SK-N-SH treated with all-trans-retinoic acid at 6 μM for 48 hours (cell line): Measurements from ENCODE around the gene RPS23.
"Not testable (repeated sequence)": the region's sequence is repeated elsewhere in the genome, so short reads cannot be mapped to it uniquely, and the experiment has no call there.

Experiments
- ARNTL ChIP-seq: fragments of 450-650 bp; formaldehyde crosslinking; IDR thresholded peaks from 2 replicates; pipeline ENCODE4 v1.5.0; 2020; ENCODE audit warnings: low read depth, mild to moderate bottlenecking, moderate library complexity, borderline replicate concordance
- ESRRG ChIP-seq: fragments of 250-450 bp; sonication (Bioruptor Pico); IDR thresholded peaks from 2 replicates; pipeline ENCODE4 v1.6.1; 2021; ENCODE audit warnings: mild to moderate bottlenecking
- PPARA ChIP-seq: fragments of 250-450 bp; sonication (Bioruptor Pico); IDR thresholded peaks from 2 replicates; pipeline ENCODE4 v1.5.0; 2020; ENCODE audit warnings: mild to moderate bottlenecking, borderline replicate concordance
- TCF4 ChIP-seq: fragments of 250-450 bp; sonication (Bioruptor Pico); IDR thresholded peaks from 2 replicates; pipeline ENCODE4 v1.8.0; 2021; ENCODE audit warnings: mild to moderate bottlenecking, moderate library complexity, borderline replicate concordance
- ZFP3 ChIP-seq: fragments of 250-450 bp; sonication (Bioruptor Pico); IDR thresholded peaks from 2 replicates; pipeline ENCODE4 v1.5.0; 2020; ENCODE audit warnings: mild to moderate bottlenecking, moderate library complexity
- ZFP30 ChIP-seq: fragments of 450-650 bp; formaldehyde crosslinking; IDR thresholded peaks from 2 replicates; pipeline ENCODE4 v1.5.0; 2022; ENCODE audit warnings: mild to moderate bottlenecking, moderate library complexity
- ZNF70 ChIP-seq: fragments of 450-650 bp; formaldehyde crosslinking; IDR thresholded peaks from 2 replicates; pipeline ENCODE4 v1.5.0; 2020; ENCODE audit warnings: mild to moderate bottlenecking, moderate library complexity
- TF ChIP-seq, protein P1 (sequence below): fragments of 250-450 bp; sonication (Bioruptor Pico); IDR thresholded peaks from 2 replicates; pipeline ENCODE4 v1.8.0; 2021; ENCODE audit warnings: low read depth, mild to moderate bottlenecking, moderate library complexity, borderline replicate concordance
- TF ChIP-seq, protein P2 (sequence below): fragments of 250-450 bp; sonication (Bioruptor Pico); IDR thresholded peaks from 2 replicates; pipeline ENCODE4 v1.8.0; 2020; ENCODE audit warnings: mild to moderate bottlenecking, moderate library complexity, borderline replicate concordance

DNA sequence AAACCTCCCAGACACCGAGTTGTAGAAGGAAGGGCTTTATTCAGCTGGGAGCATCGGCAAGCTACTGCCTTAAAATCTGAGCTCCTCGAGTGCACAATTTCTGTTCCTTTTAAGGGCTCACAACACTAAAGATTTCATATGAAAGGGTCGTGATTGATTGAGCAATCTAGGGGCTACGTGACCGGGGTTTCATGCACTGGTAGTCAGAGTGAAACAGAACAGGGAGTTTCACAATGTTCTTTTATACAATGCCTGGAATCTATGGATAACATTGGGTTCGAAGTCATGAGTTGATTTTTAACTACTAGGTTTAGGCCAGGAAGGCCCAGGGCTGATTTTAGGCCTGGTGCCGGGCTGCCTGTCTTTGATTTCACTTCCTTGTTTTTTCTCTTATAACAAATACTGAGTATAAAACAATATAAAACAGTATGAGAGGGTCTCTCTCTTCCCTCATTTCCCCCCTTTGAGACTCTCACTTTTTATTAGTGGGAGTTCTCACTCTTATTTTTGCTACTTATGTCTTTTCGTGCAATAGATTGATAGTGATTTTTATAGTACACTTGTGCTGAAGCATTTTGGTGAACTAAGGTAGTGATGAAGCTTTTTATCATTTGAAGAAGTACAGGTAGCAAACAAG lies 10.7 kb downstream of the RPS23 start:
- TF ChIP-seq PPARA; ZNF70; ESRRG (CRISPR knock-in tag); ARNTL (CRISPR knock-in tag); ZFP30 (CRISPR knock-in tag); TCF4; ZFP3 (CRISPR knock-in tag): not testable (repeated sequence)
- TF ChIP-seq, protein P1, sequence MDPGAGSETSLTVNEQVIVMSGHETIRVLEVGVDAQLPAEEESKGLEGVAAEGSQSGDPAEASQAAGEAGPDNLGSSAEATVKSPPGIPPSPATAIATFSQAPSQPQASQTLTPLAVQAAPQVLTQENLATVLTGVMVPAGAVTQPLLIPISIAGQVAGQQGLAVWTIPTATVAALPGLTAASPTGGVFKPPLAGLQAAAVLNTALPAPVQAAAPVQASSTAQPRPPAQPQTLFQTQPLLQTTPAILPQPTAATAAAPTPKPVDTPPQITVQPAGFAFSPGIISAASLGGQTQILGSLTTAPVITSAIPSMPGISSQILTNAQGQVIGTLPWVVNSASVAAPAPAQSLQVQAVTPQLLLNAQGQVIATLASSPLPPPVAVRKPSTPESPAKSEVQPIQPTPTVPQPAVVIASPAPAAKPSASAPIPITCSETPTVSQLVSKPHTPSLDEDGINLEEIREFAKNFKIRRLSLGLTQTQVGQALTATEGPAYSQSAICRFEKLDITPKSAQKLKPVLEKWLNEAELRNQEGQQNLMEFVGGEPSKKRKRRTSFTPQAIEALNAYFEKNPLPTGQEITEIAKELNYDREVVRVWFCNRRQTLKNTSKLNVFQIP (CRISPR knock-in tag), result not testable (repeated sequence)
- TF ChIP-seq, protein P2, sequence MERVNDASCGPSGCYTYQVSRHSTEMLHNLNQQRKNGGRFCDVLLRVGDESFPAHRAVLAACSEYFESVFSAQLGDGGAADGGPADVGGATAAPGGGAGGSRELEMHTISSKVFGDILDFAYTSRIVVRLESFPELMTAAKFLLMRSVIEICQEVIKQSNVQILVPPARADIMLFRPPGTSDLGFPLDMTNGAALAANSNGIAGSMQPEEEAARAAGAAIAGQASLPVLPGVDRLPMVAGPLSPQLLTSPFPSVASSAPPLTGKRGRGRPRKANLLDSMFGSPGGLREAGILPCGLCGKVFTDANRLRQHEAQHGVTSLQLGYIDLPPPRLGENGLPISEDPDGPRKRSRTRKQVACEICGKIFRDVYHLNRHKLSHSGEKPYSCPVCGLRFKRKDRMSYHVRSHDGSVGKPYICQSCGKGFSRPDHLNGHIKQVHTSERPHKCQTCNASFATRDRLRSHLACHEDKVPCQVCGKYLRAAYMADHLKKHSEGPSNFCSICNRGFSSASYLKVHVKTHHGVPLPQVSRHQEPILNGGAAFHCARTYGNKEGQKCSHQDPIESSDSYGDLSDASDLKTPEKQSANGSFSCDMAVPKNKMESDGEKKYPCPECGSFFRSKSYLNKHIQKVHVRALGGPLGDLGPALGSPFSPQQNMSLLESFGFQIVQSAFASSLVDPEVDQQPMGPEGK, result not testable (repeated sequence)
